Measurements from ENCODE around the gene OR2Y1.
"Not testable (repeated sequence)": the region's sequence is repeated elsewhere in the genome, so short reads cannot be mapped to it uniquely, and the experiment has no call there.

The OR2Y1 gene

GRCh38 chr5:180739958-180740357, at the start of gene OR2Y1:
Gene OR2Y1, minus strand, starts transcription at chr5:180740058. Its CDS starts 0 bp downstream, at chr5:180740058.
- DNase-seq (ENCODE audit: low read depth, low spot score): no peak

GRCh38 chr5:180788651-180789410, 49.0 kb upstream of the OR2Y1 start:
- DNase-seq (ENCODE audit: low read depth, low spot score): not testable (repeated sequence)

GRCh38 chr5:180787711-180788431, 48.0 kb upstream of the OR2Y1 start:
- peak; percentile 54 for DNase-seq (ENCODE audit: low read depth, low spot score)

GRCh38 chr5:180786531-180787398, 46.9 kb upstream of the OR2Y1 start:
- no peak for DNase-seq (ENCODE audit: low read depth, low spot score)

DNA sequence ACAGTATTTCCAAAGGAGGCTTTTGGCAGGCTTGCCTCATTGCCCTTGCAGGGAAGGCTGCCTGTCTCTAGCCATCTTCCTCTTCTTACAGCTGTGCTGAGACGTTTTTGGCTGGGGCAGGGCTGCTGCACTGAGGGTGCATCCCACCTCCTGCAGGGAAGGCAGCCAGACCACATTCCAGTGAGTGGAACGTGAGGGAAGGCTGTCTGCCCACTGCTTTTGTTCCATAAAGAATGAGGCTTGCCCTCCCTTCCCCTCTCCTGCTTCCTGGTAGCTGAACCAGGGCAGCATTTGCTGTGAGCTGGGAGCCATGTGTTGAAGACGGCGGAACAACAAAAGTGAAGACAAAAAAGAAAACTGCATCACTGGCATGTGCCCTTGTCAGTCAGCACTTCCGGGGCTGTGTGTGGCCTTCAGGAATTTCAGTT, 46.0 kb upstream of the OR2Y1 start:
- DNase-seq (ENCODE audit: low read depth, low spot score): peak; percentile 86

GRCh38 chr5:180785121-180785781, 45.4 kb upstream of the OR2Y1 start:
- DNase-seq (ENCODE audit: low read depth, low spot score): peak; percentile 73

- peak; percentile 88 for DNase-seq (ENCODE audit: low read depth, low spot score)
Observed at GRCh38 chr5:180784497-180785097, 44.7 kb upstream of the OR2Y1 start.

DNA sequence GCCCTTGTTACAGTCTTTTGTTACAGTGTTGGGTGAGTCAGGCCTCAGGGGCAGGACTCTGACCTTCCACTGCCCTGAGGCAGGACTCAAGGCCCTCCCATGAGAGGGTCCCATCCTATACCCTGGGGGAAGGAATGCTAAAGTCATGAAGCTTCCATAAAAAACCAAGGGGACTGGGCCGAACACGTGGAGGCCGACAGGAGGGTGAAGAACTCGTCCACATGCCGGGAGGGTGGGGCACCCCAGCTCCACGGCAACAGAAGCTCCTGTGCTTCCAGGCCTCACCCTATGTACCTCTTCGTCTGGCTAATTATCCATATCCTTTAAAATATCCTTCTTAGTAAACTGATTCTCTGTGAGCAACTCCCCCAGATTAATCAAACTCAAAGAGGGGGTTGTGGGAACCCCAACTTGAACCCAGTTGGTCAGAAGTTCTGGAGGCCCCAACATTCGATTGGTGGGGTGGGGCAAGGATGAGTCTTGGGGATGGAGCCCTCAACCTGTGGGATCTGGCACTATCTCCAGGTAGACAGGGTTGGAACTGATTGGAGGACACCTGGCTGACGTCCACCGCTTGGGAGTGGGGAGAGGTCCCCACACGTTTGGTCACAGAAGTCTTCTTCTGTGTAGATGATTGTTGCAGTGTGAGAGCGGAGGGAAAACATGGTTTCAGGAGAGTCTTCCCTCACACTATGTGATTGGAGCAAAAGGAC, 43.6 kb upstream of the OR2Y1 start:
- DNase-seq (ENCODE audit: low read depth, low spot score): no peak

- DNase-seq (ENCODE audit: low read depth, low spot score): no peak
Observed at GRCh38 chr5:180782748-180783147, 42.9 kb upstream of the OR2Y1 start.

DNA sequence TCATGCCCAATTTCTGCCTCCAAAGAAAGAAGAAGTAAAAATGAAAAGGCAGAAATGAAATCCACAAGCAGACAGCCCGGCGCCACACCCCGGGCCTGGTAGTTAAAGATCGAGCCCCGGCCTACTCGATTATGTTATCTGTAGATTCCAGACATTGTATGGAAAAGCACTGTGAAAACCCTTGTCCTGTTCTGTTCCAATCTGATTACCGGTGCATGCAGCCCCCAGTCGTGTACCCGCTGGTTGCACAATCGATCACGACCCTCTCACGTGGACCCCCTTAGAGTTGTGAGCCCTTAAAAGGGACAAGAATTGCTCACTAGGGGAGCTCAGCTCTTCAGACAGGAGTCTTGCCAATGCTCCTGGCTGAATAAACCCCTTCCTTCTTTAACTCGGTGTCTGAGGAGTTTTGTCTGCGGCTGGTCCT, 42.1 kb upstream of the OR2Y1 start:
- DNase-seq (ENCODE audit: low read depth, low spot score): not testable (repeated sequence)

DNA sequence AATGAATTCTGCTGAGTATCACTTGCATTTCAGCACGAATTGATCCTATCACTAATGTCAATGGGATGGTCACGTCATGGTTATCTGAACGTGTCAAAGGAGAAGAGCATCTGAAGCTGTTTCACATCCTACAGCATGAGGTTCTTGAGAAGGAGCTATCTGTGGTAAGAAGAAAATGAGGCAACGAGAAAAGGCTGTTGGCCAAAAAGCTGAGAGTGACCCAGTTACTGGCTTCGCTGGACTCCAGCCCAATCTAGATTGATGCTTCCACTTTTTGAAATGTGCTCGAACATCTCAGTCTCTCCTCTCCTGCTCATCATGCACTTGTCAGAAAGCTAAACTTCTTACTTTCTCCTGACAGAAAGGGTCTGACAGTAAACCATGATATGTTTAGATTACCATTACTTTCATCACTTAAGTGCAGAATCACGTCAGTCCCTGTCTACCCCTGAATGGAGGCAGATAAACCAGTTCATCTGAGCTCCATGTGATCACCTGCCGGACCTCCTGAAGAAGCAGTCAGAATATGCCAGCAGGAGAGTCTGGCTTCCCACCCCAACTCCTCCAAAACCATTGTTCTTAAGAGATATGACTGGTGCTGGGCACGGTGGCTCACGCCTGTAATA, 40.2 kb upstream of the OR2Y1 start:
- DNase-seq (ENCODE audit: low read depth, low spot score): no peak

- no peak for DNase-seq (ENCODE audit: low read depth, low spot score)
Observed at GRCh38 chr5:180777475-180777874, 37.6 kb upstream of the OR2Y1 start.

GRCh38 chr5:180776376-180776775, 36.5 kb upstream of the OR2Y1 start:
- no peak for DNase-seq (ENCODE audit: low read depth, low spot score)

- DNase-seq (ENCODE audit: low read depth, low spot score): no peak
Observed at GRCh38 chr5:180775624-180776023, 35.8 kb upstream of the OR2Y1 start.

DNA sequence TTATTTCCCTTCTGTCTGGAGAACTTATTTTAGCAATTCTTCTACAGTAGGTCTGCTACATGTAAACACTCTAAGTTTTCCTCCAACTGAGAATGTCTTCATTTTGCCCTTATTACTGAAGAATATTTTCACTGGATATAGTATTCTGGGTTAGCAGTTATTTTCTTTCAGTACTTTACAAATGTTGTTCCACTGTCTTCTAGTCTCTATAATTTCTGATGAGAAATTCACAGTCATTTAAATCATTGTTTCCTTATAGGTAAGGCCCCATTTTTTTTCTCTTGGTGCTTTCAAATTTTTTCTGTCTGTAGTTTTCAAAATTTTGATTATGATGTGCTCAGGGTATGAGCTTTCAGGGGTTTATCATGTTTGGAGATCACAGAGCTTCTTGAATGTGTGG, 32.0 kb upstream of the OR2Y1 start:
- DNase-seq (ENCODE audit: low read depth, low spot score): no peak

DNA sequence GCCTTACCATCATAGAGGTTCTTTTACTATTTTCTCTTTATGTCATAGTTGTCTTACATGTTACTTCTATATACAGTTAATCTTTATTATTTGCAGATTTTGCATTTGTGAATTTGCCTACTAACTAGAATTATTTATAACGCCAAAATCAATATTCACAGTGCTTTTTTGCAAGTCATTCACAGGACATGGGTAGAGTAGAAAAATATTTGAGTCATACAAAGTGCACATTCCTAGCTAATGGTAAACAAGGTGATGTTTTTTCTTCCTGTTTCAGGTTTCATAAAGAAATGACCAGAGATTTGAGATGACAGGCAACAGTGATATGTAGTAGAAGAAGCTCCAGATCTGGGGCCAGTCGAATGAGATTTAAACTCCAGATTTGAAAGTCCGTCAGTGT, 30.0 kb upstream of the OR2Y1 start:
- no peak for DNase-seq (ENCODE audit: low read depth, low spot score)

GRCh38 chr5:180755601-180756000, 15.7 kb upstream of the OR2Y1 start:
- no peak for DNase-seq (ENCODE audit: low read depth, low spot score)

- DNase-seq (ENCODE audit: low read depth, low spot score): no peak
Observed at GRCh38 chr5:180744253-180744652, 4.4 kb upstream of the OR2Y1 start.

DNA sequence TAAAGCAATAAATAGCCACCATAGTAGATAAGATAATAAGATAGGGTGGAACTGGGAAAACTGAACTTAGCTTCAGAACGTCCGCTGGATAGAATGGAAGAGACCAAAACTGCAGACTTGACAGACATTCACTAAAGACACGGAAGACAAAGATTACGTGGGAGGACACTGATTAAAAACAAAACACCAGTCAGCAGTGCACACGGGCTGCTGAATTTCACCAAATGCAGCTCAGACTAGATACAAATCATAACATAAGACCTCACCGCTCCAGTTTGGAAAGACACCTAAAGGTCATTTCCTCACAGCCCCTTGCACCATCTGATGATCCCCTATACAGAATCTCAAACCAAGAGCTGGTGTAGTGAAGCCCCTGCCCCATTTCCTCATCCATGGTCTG, 2.9 kb upstream of the OR2Y1 start:
- DNase-seq (ENCODE audit: low read depth, low spot score): no peak

GRCh38 chr5:180740953-180741352, 1.1 kb upstream of the OR2Y1 start:
- DNase-seq (ENCODE audit: low read depth, low spot score): not testable (repeated sequence)

Data from astrocyte of the hippocampus (primary cell).